Measurements from ENCODE around the gene NCAM2. TPM values are rescaled to one million over a fixed set of nuclear protein-coding genes. Genes with fewer than 3 reads are reported as not detected.

NCAM2 gene
- total and polyA plus RNA-seq, 2 donors (not counting 1 experiment from before 2014, with no cell fraction given) = 0.13 TPM; not detected in 1

GRCh38 chr21:21341041-21341440 is 342.8 kb downstream of the NCAM2 start:
- H3K36me3 ChIP-seq (replicated peaks in 1 of 2; ENCODE audit: control extremely low read depth in 1 of 2, control insufficient read depth in 1 of 2, extremely low read depth in 1 of 2, insufficient read depth in 2 of 2, low read length in 1 of 2) = no peaks in the 10 kb centered on the region
- no peak overlapping the region for H3K9ac ChIP-seq (ENCODE audit: low read length)
- no peaks in the 10 kb centered on the region for H3K4me1 ChIP-seq (ENCODE audit: control insufficient read depth in 2 of 2, insufficient read depth in 2 of 2, low read length in 2 of 2)
- no peak overlapping the region for H3K4me2 ChIP-seq (replicated peaks; ENCODE audit: low read depth, low read length, poor library complexity, severe bottlenecking)
- Mint-ChIP-seq H3K9me3 (ENCODE audit: insufficient read depth) (peaks cover 5% of the 10 kb centered on the region), H3K27me3 (no peaks in the 10 kb centered on the region), H3K4me3 (no peak overlapping the region), H3K27ac (no peak overlapping the region), H3K4me1 (no peaks in the 10 kb centered on the region)
- ATAC-seq (ENCODE audit: low read depth) (no peak), DNase-seq (no peak)
- TF ChIP-seq CTCF (IDR thresholded peaks at IDR 0.05) (no peak), EZH2 (IDR thresholded peaks at IDR 0.05; ENCODE audit: borderline replicate concordance, insufficient read depth, low read depth, low read length, poor library complexity, severe bottlenecking) (no peak)
- H4K20me1 ChIP-seq (ENCODE audit: control insufficient read depth, insufficient read depth, low read length, poor library complexity, severe bottlenecking) = no peaks in the 10 kb centered on the region
- intact Hi-C loops (cut with micrococcal nuclease) = no loop called here
- H3K27me3 ChIP-seq (replicated peaks in 1 of 4; ENCODE audit: control extremely low read depth in 1 of 4, control insufficient read depth in 3 of 4, insufficient read depth in 4 of 4, low read length in 3 of 4) = no peaks in the 10 kb centered on the region
- H3K79me2 ChIP-seq (ENCODE audit: control insufficient read depth, insufficient read depth, low read length) = no peaks in the 10 kb centered on the region
- H3K27ac ChIP-seq (ENCODE audit: low read length in 2 of 2) = no peak overlapping the region
- ChIA-PET CTCF (no interaction called here), POLR2A (no interaction called here)
- WGBS (ENCODE audit: insufficient coverage) = no CpG with 5 or more reads among the region's 2 CpGs
- H3K4me3 ChIP-seq (ENCODE audit: control extremely low read depth in 1 of 5, extremely low read depth in 1 of 5, insufficient read depth in 1 of 5, low read depth in 2 of 5, low read length in 4 of 5) = no peak overlapping the region
- no peak overlapping the region for H2AFZ ChIP-seq (ENCODE audit: insufficient read depth, low read depth, low read length, poor library complexity, severe bottlenecking)
- peaks cover 1 to 8% (median 2%) of the 10 kb centered on the region in 3 donors for H3K9me3 ChIP-seq (ENCODE audit: control extremely low read depth in 1 of 3, control insufficient read depth in 2 of 3, insufficient read depth in 1 of 3, low read length in 2 of 3)

GRCh38 chr21:21345296-21345695 is 347.1 kb downstream of the NCAM2 start:
- H3K4me2 ChIP-seq (replicated peaks; ENCODE audit: low read depth, low read length, poor library complexity, severe bottlenecking) = no peak overlapping the region
- no peaks in the 10 kb centered on the region for H3K27me3 ChIP-seq (replicated peaks in 1 of 4; ENCODE audit: control extremely low read depth in 1 of 4, control insufficient read depth in 3 of 4, insufficient read depth in 4 of 4, low read length in 3 of 4)
- no CpG with 5 or more reads among the region's 1 CpG for WGBS (ENCODE audit: insufficient coverage)
- H3K36me3 ChIP-seq (replicated peaks in 1 of 2; ENCODE audit: control extremely low read depth in 1 of 2, control insufficient read depth in 1 of 2, extremely low read depth in 1 of 2, insufficient read depth in 2 of 2, low read length in 1 of 2) = no peaks in the 10 kb centered on the region
- no peak for DNase-seq
- ATAC-seq (ENCODE audit: low read depth) = no peak
- Mint-ChIP-seq H3K4me3 (no peak overlapping the region), H3K9me3 (ENCODE audit: insufficient read depth) (peaks cover 10% of the 10 kb centered on the region), H3K4me1 (no peaks in the 10 kb centered on the region), H3K27me3 (no peaks in the 10 kb centered on the region), H3K27ac (no peak overlapping the region)
- no peaks in the 10 kb centered on the region for H3K4me1 ChIP-seq (ENCODE audit: control insufficient read depth in 2 of 2, insufficient read depth in 2 of 2, low read length in 2 of 2)
- H3K79me2 ChIP-seq (ENCODE audit: control insufficient read depth, insufficient read depth, low read length) = no peaks in the 10 kb centered on the region
- no peaks in the 10 kb centered on the region for H4K20me1 ChIP-seq (ENCODE audit: control insufficient read depth, insufficient read depth, low read length, poor library complexity, severe bottlenecking)
- no peak overlapping the region for H3K9ac ChIP-seq (ENCODE audit: low read length)
- no peak for TF ChIP-seq CTCF (IDR thresholded peaks at IDR 0.05)
- no peak for TF ChIP-seq EZH2 (IDR thresholded peaks at IDR 0.05; ENCODE audit: borderline replicate concordance, insufficient read depth, low read depth, low read length, poor library complexity, severe bottlenecking)
- ChIA-PET POLR2A (no interaction called here), CTCF (no interaction called here)
- H2AFZ ChIP-seq (ENCODE audit: insufficient read depth, low read depth, low read length, poor library complexity, severe bottlenecking) = no peak overlapping the region
- H3K9me3 ChIP-seq (ENCODE audit: control extremely low read depth in 1 of 3, control insufficient read depth in 2 of 3, insufficient read depth in 1 of 3, low read length in 2 of 3) = peaks cover 1 to 8% (median 2%) of the 10 kb centered on the region in 3 donors
- no peak overlapping the region for H3K27ac ChIP-seq (ENCODE audit: low read length in 2 of 2)
- intact Hi-C loops (cut with micrococcal nuclease) = no loop called here
- no peak overlapping the region for H3K4me3 ChIP-seq (ENCODE audit: control extremely low read depth in 1 of 5, extremely low read depth in 1 of 5, insufficient read depth in 1 of 5, low read depth in 2 of 5, low read length in 4 of 5)
